A549 treated with RU486 at 1 μM for 4 hours (cell line): ENCODE measurements around the gene IQCM. TPM values are rescaled to one million over a fixed set of nuclear protein-coding genes. Genes with fewer than 3 reads are reported as not detected.

Experiments used
- total RNA-seq: library from RNA; stranded (reverse); fragments of 200-300 nt; extraction: Qiagen RNA extraction; gene quantifications from 5 replicates; pipeline ENCODE4 v1.2.3, GENCODE V29; 2022; ENCODE audit warnings: low read depth

Gene IQCM
- not detected in 5 replicates for total RNA-seq

GRCh38 chr4:149815743-149816142 is at the start of gene IQCM:
Gene IQCM, minus strand, starts transcription at chr4:149815843. Its CDS starts 73,152 bp downstream, at chr4:149742691.

